UCSD-AML1 (cell line): ENCODE results near the gene CCM2.
A peak's percentile ranks its signal among the peaks of the same experiment; 100 is the strongest.
"Not testable (repeated sequence)": the region's sequence is repeated elsewhere in the genome, so short reads cannot be mapped to it uniquely, and the experiment has no call there.

Experiments
- DNase-seq: peaks from one replicate; lab custom pipeline; 2025; ENCODE audit not compliant: unreplicated experiment; lab: John Stamatoyannopoulos, UW

CCM2 gene

DNA sequence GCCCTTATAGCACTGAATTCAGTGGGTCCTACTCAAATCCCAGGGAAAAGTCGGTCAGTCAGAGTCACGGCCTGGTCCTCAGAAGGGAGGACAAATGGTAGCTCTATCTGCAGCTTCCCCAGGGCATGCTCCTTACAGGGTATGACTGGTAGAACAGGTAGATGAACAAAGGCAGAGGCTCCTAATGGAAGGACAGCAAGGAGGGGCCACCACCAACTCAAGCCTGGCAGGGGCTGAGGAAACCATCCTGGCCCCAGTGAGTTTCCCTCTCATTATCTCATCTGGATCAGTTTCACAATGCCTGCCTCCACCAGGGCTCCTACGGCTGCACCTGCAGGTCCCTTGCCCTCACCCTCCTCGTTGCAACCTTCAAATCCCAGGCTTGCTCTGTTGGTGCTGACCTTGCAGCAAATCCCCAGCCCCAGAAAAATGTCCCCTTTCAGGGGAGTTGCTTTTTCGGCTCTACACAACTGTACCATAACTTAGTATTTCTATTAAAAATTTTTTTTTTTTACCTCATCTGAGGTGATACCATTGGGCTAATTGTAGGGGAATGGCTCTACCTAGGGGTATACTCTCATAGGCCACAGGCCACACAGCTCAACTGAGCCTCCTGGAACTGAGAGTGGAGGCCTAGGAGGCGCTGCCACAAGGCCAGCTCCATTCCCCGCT is 18.8 kb upstream of the CCM2 start:
- DNase-seq = no peak

DNA sequence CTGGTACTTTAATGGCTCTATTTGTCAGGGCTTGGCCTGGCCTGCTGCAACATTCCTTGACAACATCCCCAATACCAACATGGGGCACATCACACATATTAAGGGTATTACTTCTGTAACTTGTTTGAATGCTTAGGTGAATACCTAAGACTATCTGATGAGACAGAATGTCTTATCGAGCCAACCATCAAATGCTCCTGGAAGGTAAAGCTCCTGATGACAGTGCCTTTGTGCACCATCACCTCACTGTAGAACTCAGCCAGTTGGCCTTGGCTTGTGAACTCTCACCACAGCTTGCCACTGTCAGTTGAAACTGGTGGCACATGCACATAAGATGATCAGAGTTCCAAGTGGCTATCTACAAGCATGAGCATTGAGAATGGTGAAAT is 17.5 kb upstream of the CCM2 start:
- no peak for DNase-seq

- no peak for DNase-seq
Observed at GRCh38 chr7:44982970-44983369, 17.0 kb upstream of the CCM2 start.

- no peak for DNase-seq
Observed at GRCh38 chr7:44983742-44984477, 16.1 kb upstream of the CCM2 start.

DNA sequence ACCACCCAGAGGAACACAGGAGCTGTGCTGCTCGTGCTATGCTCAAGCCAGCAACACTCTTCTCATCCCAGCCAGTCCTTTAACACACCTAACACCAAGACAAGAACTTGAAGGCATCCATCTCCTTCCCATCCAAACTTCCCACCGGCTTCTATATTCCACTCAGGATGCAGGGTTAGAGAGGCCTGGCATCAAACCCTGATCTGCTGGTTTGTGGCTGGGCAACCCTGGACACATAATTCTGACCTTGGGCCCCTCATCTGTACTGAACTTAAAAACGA is 15.6 kb upstream of the CCM2 start:
- DNase-seq = no peak

DNA sequence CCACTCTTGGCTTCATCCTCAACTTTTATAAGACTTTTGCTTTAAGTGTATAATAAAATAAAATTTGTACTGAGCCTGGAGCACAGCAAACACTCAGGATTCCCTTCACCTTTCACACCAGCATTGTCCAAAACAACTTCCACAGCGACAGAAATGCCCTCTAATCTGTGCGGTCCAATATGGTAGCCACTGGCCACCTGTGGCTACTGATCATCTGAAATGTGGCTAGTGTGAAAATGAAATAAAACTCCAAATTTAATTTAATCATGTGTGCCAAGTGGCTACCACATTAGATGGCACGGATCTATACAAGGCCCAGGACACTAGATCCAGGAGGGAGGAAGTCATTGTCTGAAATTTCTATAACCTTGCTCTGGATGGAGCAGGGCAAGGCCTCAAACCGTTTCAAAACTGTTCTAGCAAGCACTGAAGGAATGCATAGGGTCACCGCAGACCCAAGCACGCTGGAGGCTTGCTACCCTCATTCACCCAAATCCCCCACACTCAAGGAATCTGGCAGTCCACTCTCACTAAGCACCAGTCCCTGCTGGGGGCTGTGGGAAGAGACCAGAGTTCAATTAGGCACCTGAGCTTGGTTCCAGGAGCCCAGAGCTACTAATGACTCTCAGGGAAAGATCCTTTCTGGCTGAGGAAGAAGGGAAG is 14.8 kb upstream of the CCM2 start:
- no peak for DNase-seq

GRCh38 chr7:44985900-44986217 is 14.1 kb upstream of the CCM2 start:
- no peak for DNase-seq

DNA sequence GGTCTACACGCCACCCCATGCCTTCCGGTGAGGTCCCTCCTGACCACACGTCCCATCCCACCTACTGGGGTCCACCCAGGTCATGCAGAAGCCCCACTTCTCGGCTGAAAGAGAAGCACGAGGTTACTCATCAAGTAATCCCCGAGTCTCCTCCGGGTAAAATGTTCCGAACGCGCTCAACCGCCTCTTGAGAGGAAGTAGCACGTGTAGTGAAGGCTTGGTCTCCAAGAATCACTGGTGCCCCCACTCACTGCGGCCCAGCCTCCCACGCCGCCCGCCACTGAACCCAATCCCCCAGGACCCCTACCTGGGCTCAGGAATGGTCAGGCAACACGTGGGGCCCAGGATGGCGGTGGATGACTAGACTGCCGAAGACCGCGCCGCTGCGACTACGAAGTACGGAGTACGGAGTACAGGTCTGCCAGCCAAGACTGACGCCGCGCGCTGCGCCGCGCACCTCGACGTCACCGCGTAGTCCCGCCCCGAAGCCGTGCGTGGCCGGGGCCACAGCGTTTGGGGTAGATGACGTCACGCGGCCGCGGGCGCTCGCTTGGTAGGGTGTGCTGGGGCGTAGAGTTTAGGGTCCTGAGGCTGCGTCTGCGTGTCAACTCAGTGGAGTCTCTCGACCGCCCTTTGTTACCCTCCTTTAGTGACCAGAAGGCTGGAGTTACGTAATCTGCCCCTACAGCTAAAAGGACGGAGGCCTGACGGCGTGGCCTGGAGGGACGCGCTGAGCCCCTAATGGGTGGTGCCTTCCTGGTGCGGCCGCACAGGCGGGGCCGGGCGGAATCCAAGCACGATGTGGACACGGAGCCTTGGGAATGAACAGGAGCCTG is 13.6 kb upstream of the CCM2 start:
- DNase-seq = peak; percentile 88

- DNase-seq = no peak
Observed at GRCh38 chr7:44987457-44987856, 12.5 kb upstream of the CCM2 start.

GRCh38 chr7:44987996-44988395 is 12.0 kb upstream of the CCM2 start:
- DNase-seq = no peak

GRCh38 chr7:44988701-44989100 is 11.3 kb upstream of the CCM2 start:
- DNase-seq = no peak

GRCh38 chr7:44989132-44989531 is 10.9 kb upstream of the CCM2 start:
- no peak for DNase-seq

DNA sequence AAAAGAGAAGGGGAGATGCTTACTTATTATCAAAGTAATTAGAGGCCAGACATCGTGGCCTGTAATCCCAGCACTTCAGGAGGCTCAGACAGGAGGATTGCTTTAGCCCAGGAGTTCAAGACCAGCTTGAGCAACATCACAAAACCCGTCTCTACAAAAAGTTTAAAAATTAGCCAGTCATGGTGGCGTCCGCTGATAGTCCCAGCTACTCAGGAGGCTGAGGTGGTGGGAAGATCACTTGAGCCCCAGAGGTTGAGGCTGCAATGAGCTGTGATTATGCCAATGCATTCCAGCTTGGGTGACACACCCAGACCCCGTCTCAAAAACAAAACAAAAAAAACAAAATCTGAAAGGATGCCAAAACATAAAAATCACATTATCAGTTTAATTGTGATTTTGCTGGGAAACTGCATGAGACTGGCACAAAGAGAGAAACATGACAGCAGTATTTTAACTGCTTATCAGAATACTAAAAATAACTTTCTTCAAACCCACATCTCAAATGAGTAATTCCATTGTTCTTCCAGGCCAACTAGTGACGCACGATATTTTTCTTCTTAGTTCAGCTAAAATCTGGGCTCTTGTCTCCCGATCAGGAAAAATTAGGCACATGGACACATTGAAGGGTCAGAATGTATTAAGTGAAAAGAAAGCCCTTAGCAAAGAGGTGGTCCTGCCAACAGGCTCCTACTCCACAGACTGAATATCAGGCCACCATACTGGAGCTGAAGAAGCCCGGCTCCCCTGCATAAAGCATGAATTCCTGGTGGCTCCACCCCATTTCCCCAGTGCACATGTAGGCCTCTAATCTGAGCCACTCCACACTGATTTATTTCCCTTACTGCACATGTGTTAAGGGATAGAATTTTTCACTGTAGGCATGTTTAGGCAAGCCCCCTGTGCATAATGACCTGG is 9.6 kb upstream of the CCM2 start:
- no peak for DNase-seq

DNA sequence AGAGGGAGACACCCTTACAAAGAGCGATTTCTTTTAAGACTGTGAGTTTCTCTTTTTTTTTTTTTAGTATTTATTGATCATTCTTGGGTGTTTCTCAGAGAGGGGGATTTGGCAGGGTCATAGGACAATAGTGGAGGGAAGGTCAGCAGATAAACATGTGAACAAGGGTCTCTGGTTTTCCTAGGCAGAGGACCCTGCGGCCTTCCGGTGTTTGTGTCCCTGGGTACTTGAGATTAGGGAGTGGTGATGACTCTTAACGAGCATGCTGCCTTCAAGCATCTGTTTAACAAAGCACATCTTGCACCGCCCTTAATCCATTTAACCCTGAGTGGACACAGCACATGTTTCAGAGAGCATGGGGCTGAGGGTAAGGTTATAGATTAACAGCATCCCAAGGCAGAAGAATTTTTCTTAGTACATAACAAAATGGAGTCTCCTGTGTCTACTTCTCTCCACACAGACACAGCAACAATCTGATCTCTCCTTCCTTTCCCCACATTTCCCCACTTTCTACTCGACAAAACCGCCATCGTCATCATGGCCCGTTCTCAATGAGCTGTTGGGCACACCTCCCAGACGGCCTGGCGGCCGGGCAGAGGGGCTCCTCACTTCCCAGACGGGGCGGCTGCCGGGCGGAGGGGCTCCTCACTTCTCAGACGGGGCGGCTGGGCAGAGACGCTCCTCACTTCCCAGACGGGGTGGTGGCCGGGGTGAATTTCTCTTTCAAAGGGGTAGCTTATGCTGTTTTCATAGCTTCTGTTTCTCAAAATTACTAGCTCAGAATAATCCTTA is 7.8 kb upstream of the CCM2 start:
- DNase-seq = not testable (repeated sequence)

DNA sequence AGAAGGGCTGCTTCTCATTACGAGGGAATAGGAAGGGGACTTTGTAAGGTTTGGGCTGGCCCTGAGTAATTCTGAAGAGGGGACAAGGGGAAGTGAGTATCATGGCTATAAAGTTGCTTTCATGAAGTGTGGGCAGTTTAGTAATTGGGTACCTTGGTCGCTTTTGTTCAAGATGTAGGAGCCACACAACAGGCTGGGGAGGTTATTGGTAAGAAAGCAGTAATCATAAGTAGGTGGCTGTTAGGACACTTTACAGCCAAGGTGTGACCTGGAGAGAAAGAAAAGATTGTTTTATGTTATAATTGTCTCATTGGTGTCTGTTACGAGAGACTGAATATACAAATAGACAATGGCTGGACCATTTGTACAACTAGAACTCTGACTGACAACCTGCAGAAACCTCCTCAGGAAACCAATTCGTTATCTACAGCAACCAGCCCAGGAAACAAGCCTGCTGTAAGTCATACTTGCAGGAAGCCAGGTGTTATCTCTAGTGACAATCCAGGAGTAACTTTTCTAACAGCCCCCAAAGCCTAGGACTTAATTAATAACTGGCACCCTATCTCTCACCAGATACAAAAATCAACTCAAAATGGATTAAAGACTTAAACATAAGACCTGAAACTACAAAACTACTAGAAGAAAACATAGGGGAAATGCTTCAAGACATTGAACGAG is 5.0 kb upstream of the CCM2 start:
- DNase-seq = no peak

- DNase-seq = no peak
Observed at GRCh38 chr7:44995555-44996493, 4.2 kb upstream of the CCM2 start.

GRCh38 chr7:44998153-44998871 is 1.7 kb upstream of the CCM2 start:
- no peak for DNase-seq
